ENCODE measurements around the gene PAGR1.
"Not testable (repeated sequence)": the region's sequence is repeated elsewhere in the genome, so short reads cannot be mapped to it uniquely, and the experiment has no call there.

Gene PAGR1

GRCh38 chr16:29787155-29787554 is 28.8 kb upstream of the PAGR1 start:
- H3K27me3 Mint-ChIP-seq; H3K4me3 Mint-ChIP-seq; H3K27ac Mint-ChIP-seq; H3K9me3 Mint-ChIP-seq (ENCODE audit: low read depth); H3K36me3 Mint-ChIP-seq: not testable (repeated sequence)
- H3K4me1 Mint-ChIP-seq (ENCODE audit: low read depth): peaks cover 36% of the 10 kb centered on the region

- H3K27ac Mint-ChIP-seq: peak overlapping the region; percentile 98
- peaks cover 42% of the 10 kb centered on the region for H3K4me1 Mint-ChIP-seq (ENCODE audit: low read depth)
These were observed 26.2 kb upstream of the PAGR1 start for GRCh38 chr16:29789775-29790182.

GRCh38 chr16:29790183-29790948 is 25.6 kb upstream of the PAGR1 start, which contains the start of gene KIF22:
KIF22 (plus strand) TSS chr16:29790751; CDS start chr16:29790760, 9 bp downstream.
- no peaks in the 10 kb centered on the region for H3K9me3 Mint-ChIP-seq (ENCODE audit: low read depth)
- no peaks in the 10 kb centered on the region for H3K27me3 Mint-ChIP-seq
- H3K36me3 Mint-ChIP-seq: peaks cover 11% of the 10 kb centered on the region
- H3K4me1 Mint-ChIP-seq (ENCODE audit: low read depth): peaks cover 36% of the 10 kb centered on the region
- peak within 1 kb of the TSS; percentile 98 for H3K27ac Mint-ChIP-seq
- H3K4me3 Mint-ChIP-seq: peak within 1 kb of the TSS; percentile 98

More at GRCh38 chr16:29789775-29790182, 26.2 kb upstream of the PAGR1 start:
- H3K9me3 Mint-ChIP-seq (ENCODE audit: low read depth): no peaks in the 10 kb centered on the region
- no peaks in the 10 kb centered on the region for H3K27me3 Mint-ChIP-seq
- H3K4me3 Mint-ChIP-seq: peak overlapping the region; percentile 98
- H3K36me3 Mint-ChIP-seq: peaks cover 11% of the 10 kb centered on the region

- H3K9me3 Mint-ChIP-seq (ENCODE audit: low read depth): no peaks in the 10 kb centered on the region
- H3K27ac Mint-ChIP-seq: peak overlapping the region; percentile 98
- H3K4me3 Mint-ChIP-seq: peak overlapping the region; percentile 98
- no peaks in the 10 kb centered on the region for H3K27me3 Mint-ChIP-seq
- peaks cover 32% of the 10 kb centered on the region for H3K4me1 Mint-ChIP-seq (ENCODE audit: low read depth)
- peaks cover 11% of the 10 kb centered on the region for H3K36me3 Mint-ChIP-seq
These were observed 24.8 kb upstream of the PAGR1 start for GRCh38 chr16:29790949-29791844.

- peaks cover 32% of the 10 kb centered on the region for H3K4me1 Mint-ChIP-seq (ENCODE audit: low read depth)
- H3K36me3 Mint-ChIP-seq: peaks cover 12% of the 10 kb centered on the region
- H3K27ac Mint-ChIP-seq: peak overlapping the region; percentile 98
- no peaks in the 10 kb centered on the region for H3K27me3 Mint-ChIP-seq
- peak overlapping the region; percentile 98 for H3K4me3 Mint-ChIP-seq
- H3K9me3 Mint-ChIP-seq (ENCODE audit: low read depth): no peaks in the 10 kb centered on the region
These were observed 23.8 kb upstream of the PAGR1 start for GRCh38 chr16:29791845-29792807.

- peaks cover 32% of the 10 kb centered on the region for H3K4me1 Mint-ChIP-seq (ENCODE audit: low read depth)
- H3K4me3 Mint-ChIP-seq; H3K27me3 Mint-ChIP-seq; H3K9me3 Mint-ChIP-seq (ENCODE audit: low read depth); H3K27ac Mint-ChIP-seq: not testable (repeated sequence)
- peaks cover 17% of the 10 kb centered on the region for H3K36me3 Mint-ChIP-seq
These were observed 22.8 kb upstream of the PAGR1 start for GRCh38 chr16:29793153-29793552.

GRCh38 chr16:29794231-29794710 is 21.7 kb upstream of the PAGR1 start:
- H3K4me1 Mint-ChIP-seq (ENCODE audit: low read depth): peaks cover 30% of the 10 kb centered on the region
- H3K27me3 Mint-ChIP-seq: no peaks in the 10 kb centered on the region
- H3K4me3 Mint-ChIP-seq: no peak overlapping the region
- H3K27ac Mint-ChIP-seq: no peak overlapping the region
- H3K9me3 Mint-ChIP-seq (ENCODE audit: low read depth): no peaks in the 10 kb centered on the region
- peaks cover 17% of the 10 kb centered on the region for H3K36me3 Mint-ChIP-seq

GRCh38 chr16:29802416-29802935 is 13.5 kb upstream of the PAGR1 start:
- Mint-ChIP-seq H3K4me3 (no peak overlapping the region), H3K9me3 (ENCODE audit: low read depth) (no peaks in the 10 kb centered on the region), H3K4me1 (ENCODE audit: low read depth) (peaks cover 12% of the 10 kb centered on the region), H3K36me3 (peaks cover 7% of the 10 kb centered on the region), H3K27me3 (no peaks in the 10 kb centered on the region), H3K27ac (peak overlapping the region; percentile 50)

GRCh38 chr16:29804020-29804419 is 11.9 kb upstream of the PAGR1 start:
- peak overlapping the region; percentile 99 for H3K27ac Mint-ChIP-seq
- H3K9me3 Mint-ChIP-seq (ENCODE audit: low read depth): no peaks in the 10 kb centered on the region
- no peaks in the 10 kb centered on the region for H3K27me3 Mint-ChIP-seq
- H3K4me3 Mint-ChIP-seq: peak overlapping the region; percentile 93
- peaks cover 22% of the 10 kb centered on the region for H3K4me1 Mint-ChIP-seq (ENCODE audit: low read depth)
- H3K36me3 Mint-ChIP-seq: peaks cover 7% of the 10 kb centered on the region

GRCh38 chr16:29804455-29805231 is 11.3 kb upstream of the PAGR1 start:
- Mint-ChIP-seq H3K36me3 (peaks cover 7% of the 10 kb centered on the region), H3K27me3 (no peaks in the 10 kb centered on the region), H3K4me3 (peak overlapping the region; percentile 93), H3K9me3 (ENCODE audit: low read depth) (no peaks in the 10 kb centered on the region), H3K4me1 (ENCODE audit: low read depth) (peaks cover 24% of the 10 kb centered on the region), H3K27ac (peak overlapping the region; percentile 100)

- H3K4me3 Mint-ChIP-seq: peak overlapping the region; percentile 93
- peaks cover 30% of the 10 kb centered on the region for H3K4me1 Mint-ChIP-seq (ENCODE audit: low read depth)
- H3K36me3 Mint-ChIP-seq: peaks cover 7% of the 10 kb centered on the region
- no peaks in the 10 kb centered on the region for H3K9me3 Mint-ChIP-seq (ENCODE audit: low read depth)
- H3K27ac Mint-ChIP-seq: peak overlapping the region; percentile 100
- no peaks in the 10 kb centered on the region for H3K27me3 Mint-ChIP-seq
These were observed 10.5 kb upstream of the PAGR1 start for GRCh38 chr16:29805232-29806098.

- H3K4me3 Mint-ChIP-seq: peak within 1 kb of the TSS; percentile 97
- H3K36me3 Mint-ChIP-seq: peaks cover 9% of the 10 kb centered on the region
- H3K4me1 Mint-ChIP-seq (ENCODE audit: low read depth): peaks cover 37% of the 10 kb centered on the region
- no peaks in the 10 kb centered on the region for H3K27me3 Mint-ChIP-seq
- H3K27ac Mint-ChIP-seq: peak within 1 kb of the TSS; percentile 100
- no peaks in the 10 kb centered on the region for H3K9me3 Mint-ChIP-seq (ENCODE audit: low read depth)
These were observed 9.8 kb upstream of the PAGR1 start, which contains the start of gene MAZ for GRCh38 chr16:29806099-29806579. MAZ (plus strand) TSS chr16:29806529; CDS start chr16:29806702, 173 bp downstream.

All from activated naive CD8-positive, alpha-beta T cell (primary cell).